ENCODE measurements around the gene TTC7B. TPM values are rescaled to one million over a fixed set of nuclear protein-coding genes. Genes with fewer than 3 reads are reported as not detected.

TTC7B gene
- total and polyA plus RNA-seq, 2 experiments from 2014 or later: 7.9 to 28.6 TPM

DNA sequence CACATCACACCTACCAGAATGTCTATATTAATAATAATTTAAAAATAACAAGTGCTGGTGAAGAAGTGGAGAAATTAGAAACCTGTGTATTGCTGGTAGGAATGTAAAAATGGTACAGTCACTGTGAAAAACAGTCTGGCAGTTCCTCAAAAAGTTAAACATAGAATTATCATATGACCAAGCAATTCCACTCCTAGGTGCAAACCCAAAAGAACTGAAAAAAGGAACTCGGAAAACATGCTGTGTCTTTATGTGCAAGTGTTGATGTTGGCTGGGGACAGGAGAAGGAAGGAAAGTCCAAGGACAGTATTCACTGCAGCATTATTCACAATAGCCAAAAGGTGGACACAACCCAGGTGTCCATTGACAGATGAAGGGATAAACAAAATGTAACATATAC is 146.5 kb downstream of the TTC7B start:
- no peaks in the 10 kb centered on the region; the same call in 2 of the 3 replicates for H3K9me3 Mint-ChIP-seq
- no peak overlapping the region for H3K4me2 ChIP-seq
- H3K27ac ChIP-seq (ENCODE audit: low read depth): no peak overlapping the region
- H3K79me2 ChIP-seq (replicated peaks; ENCODE audit: insufficient read depth): no peaks in the 10 kb centered on the region
- no peak overlapping the region for H3K4me3 ChIP-seq
- peaks cover 2% of the 10 kb centered on the region for H3K27me3 Mint-ChIP-seq (ENCODE audit: insufficient read depth, low read depth, poor library complexity)
- ATAC-seq (no peak), DNase-seq (ENCODE audit: low spot score) (no peak)
- H4K20me1 ChIP-seq (replicated peaks; ENCODE audit: insufficient read depth): no peaks in the 10 kb centered on the region
- no peak overlapping the region for H3K27ac Mint-ChIP-seq
- H2AFZ ChIP-seq: no peak overlapping the region
- no peak overlapping the region for H3K4me3 Mint-ChIP-seq
- H3K4me1 ChIP-seq (ENCODE audit: insufficient read depth): no peaks in the 10 kb centered on the region
- no peak for TF ChIP-seq CREB1 (CRISPR knock-in tag; IDR thresholded peaks at IDR 0.05; ENCODE audit: low read depth)
- TF ChIP-seq, protein P1, sequence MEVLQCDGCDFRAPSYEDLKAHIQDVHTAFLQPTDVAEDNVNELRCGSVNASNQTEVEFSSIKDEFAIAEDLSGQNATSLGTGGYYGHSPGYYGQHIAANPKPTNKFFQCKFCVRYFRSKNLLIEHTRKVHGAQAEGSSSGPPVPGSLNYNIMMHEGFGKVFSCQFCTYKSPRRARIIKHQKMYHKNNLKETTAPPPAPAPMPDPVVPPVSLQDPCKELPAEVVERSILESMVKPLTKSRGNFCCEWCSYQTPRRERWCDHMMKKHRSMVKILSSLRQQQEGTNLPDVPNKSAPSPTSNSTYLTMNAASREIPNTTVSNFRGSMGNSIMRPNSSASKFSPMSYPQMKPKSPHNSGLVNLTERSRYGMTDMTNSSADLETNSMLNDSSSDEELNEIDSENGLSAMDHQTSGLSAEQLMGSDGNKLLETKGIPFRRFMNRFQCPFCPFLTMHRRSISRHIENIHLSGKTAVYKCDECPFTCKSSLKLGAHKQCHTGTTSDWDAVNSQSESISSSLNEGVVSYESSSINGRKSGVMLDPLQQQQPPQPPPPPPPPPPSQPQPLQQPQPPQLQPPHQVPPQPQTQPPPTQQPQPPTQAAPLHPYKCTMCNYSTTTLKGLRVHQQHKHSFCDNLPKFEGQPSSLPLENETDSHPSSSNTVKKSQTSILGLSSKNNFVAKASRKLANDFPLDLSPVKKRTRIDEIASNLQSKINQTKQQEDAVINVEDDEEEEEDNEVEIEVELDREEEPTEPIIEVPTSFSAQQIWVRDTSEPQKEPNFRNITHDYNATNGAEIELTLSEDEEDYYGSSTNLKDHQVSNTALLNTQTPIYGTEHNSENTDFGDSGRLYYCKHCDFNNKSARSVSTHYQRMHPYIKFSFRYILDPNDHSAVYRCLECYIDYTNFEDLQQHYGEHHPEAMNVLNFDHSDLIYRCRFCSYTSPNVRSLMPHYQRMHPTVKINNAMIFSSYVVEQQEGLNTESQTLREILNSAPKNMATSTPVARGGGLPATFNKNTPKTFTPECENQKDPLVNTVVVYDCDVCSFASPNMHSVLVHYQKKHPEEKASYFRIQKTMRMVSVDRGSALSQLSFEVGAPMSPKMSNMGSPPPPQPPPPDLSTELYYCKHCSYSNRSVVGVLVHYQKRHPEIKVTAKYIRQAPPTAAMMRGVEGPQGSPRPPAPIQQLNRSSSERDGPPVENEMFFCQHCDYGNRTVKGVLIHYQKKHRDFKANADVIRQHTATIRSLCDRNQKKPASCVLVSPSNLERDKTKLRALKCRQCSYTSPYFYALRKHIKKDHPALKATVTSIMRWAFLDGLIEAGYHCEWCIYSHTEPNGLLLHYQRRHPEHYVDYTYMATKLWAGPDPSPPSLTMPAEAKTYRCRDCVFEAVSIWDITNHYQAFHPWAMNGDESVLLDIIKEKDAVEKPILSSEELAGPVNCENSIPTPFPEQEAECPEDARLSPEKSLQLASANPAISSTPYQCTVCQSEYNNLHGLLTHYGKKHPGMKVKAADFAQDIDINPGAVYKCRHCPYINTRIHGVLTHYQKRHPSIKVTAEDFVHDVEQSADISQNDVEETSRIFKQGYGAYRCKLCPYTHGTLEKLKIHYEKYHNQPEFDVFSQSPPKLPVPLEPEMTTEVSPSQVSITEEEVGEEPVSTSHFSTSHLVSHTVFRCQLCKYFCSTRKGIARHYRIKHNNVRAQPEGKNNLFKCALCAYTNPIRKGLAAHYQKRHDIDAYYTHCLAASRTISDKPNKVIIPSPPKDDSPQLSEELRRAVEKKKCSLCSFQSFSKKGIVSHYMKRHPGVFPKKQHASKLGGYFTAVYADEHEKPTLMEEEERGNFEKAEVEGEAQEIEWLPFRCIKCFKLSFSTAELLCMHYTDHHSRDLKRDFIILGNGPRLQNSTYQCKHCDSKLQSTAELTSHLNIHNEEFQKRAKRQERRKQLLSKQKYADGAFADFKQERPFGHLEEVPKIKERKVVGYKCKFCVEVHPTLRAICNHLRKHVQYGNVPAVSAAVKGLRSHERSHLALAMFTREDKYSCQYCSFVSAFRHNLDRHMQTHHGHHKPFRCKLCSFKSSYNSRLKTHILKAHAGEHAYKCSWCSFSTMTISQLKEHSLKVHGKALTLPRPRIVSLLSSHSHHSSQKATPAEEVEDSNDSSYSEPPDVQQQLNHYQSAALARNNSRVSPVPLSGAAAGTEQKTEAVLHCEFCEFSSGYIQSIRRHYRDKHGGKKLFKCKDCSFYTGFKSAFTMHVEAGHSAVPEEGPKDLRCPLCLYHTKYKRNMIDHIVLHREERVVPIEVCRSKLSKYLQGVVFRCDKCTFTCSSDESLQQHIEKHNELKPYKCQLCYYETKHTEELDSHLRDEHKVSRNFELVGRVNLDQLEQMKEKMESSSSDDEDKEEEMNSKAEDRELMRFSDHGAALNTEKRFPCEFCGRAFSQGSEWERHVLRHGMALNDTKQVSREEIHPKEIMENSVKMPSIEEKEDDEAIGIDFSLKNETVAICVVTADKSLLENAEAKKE (CRISPR knock-in tag; IDR thresholded peaks at IDR 0.05): no peak
- TF ChIP-seq, protein P2, sequence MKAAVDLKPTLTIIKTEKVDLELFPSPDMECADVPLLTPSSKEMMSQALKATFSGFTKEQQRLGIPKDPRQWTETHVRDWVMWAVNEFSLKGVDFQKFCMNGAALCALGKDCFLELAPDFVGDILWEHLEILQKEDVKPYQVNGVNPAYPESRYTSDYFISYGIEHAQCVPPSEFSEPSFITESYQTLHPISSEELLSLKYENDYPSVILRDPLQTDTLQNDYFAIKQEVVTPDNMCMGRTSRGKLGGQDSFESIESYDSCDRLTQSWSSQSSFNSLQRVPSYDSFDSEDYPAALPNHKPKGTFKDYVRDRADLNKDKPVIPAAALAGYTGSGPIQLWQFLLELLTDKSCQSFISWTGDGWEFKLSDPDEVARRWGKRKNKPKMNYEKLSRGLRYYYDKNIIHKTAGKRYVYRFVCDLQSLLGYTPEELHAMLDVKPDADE (IDR thresholded peaks at IDR 0.05): no peak
- no peak for TF ChIP-seq NANOG (IDR thresholded peaks at IDR 0.05; ENCODE audit: borderline replicate concordance)
- TF ChIP-seq, protein P3, sequence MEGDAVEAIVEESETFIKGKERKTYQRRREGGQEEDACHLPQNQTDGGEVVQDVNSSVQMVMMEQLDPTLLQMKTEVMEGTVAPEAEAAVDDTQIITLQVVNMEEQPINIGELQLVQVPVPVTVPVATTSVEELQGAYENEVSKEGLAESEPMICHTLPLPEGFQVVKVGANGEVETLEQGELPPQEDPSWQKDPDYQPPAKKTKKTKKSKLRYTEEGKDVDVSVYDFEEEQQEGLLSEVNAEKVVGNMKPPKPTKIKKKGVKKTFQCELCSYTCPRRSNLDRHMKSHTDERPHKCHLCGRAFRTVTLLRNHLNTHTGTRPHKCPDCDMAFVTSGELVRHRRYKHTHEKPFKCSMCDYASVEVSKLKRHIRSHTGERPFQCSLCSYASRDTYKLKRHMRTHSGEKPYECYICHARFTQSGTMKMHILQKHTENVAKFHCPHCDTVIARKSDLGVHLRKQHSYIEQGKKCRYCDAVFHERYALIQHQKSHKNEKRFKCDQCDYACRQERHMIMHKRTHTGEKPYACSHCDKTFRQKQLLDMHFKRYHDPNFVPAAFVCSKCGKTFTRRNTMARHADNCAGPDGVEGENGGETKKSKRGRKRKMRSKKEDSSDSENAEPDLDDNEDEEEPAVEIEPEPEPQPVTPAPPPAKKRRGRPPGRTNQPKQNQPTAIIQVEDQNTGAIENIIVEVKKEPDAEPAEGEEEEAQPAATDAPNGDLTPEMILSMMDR (conservative IDR thresholded peaks at IDR 0.05; ENCODE audit: low read depth in 2 of 2): no peak
- TF ChIP-seq, protein P4, sequence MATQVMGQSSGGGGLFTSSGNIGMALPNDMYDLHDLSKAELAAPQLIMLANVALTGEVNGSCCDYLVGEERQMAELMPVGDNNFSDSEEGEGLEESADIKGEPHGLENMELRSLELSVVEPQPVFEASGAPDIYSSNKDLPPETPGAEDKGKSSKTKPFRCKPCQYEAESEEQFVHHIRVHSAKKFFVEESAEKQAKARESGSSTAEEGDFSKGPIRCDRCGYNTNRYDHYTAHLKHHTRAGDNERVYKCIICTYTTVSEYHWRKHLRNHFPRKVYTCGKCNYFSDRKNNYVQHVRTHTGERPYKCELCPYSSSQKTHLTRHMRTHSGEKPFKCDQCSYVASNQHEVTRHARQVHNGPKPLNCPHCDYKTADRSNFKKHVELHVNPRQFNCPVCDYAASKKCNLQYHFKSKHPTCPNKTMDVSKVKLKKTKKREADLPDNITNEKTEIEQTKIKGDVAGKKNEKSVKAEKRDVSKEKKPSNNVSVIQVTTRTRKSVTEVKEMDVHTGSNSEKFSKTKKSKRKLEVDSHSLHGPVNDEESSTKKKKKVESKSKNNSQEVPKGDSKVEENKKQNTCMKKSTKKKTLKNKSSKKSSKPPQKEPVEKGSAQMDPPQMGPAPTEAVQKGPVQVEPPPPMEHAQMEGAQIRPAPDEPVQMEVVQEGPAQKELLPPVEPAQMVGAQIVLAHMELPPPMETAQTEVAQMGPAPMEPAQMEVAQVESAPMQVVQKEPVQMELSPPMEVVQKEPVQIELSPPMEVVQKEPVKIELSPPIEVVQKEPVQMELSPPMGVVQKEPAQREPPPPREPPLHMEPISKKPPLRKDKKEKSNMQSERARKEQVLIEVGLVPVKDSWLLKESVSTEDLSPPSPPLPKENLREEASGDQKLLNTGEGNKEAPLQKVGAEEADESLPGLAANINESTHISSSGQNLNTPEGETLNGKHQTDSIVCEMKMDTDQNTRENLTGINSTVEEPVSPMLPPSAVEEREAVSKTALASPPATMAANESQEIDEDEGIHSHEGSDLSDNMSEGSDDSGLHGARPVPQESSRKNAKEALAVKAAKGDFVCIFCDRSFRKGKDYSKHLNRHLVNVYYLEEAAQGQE (IDR thresholded peaks at IDR 0.05; ENCODE audit: unreplicated experiment): no peak
- no peak for TF ChIP-seq ZNF114 (CRISPR knock-in tag; IDR thresholded peaks at IDR 0.05)
- TF ChIP-seq JUNB (IDR thresholded peaks at IDR 0.05; ENCODE audit: unreplicated experiment): no peak
- no peak for TF ChIP-seq ZNF331 (CRISPR knock-in tag; IDR thresholded peaks at IDR 0.05; ENCODE audit: low read depth)
- TF ChIP-seq EZH2 (IDR thresholded peaks at IDR 0.05; ENCODE audit: low read depth, unreplicated experiment): no peak
- no peak for TF ChIP-seq POLR2AphosphoS5 (IDR thresholded peaks at IDR 0.05; ENCODE audit: low read depth)
- no peak for TF ChIP-seq EZH2phosphoT487 (IDR thresholded peaks at IDR 0.05; ENCODE audit: unreplicated experiment)
- TF ChIP-seq STAT1 (IDR thresholded peaks at IDR 0.05; ENCODE audit: unreplicated experiment): no peak
- H3K27me3 ChIP-seq (ENCODE audit: insufficient read depth): no peaks in the 10 kb centered on the region
- no peaks in the 10 kb centered on the region for H3K4me1 Mint-ChIP-seq
- H3F3A ChIP-seq (replicated peaks; ENCODE audit: low read depth): no peaks in the 10 kb centered on the region
- peaks cover 11% of the 10 kb centered on the region; the same call in 2 of the 3 replicates for H3K36me3 Mint-ChIP-seq (ENCODE audit: low read depth)
- H3K9me2 ChIP-seq (ENCODE audit: insufficient read depth): peaks cover 7% of the 10 kb centered on the region; the same call in 1 of the 2 replicates
- H3K36me3 ChIP-seq (ENCODE audit: insufficient read depth): no peaks in the 10 kb centered on the region

Measured in GM23338 (cell line).